Fibroblast of gingiva (primary cell): ENCODE results near the gene XIRP2.

Experiments
- DNase-seq: peaks from one replicate; pipeline ENCODE4 v3.0.0-alpha.2; 2011; ENCODE audit warnings: low read depth

Gene XIRP2

GRCh38 chr2:167293172-167293781 is 405.0 kb downstream of the XIRP2 start:
- DNase-seq: peak; percentile 50

GRCh38 chr2:167293943-167294775 is 405.9 kb downstream of the XIRP2 start:
- peak; percentile 33 for DNase-seq

GRCh38 chr2:167294776-167295140 is 406.5 kb downstream of the XIRP2 start:
- DNase-seq: no peak

- no peak for DNase-seq
These were observed 409.0 kb downstream of the XIRP2 start for GRCh38 chr2:167297292-167297691.

- DNase-seq: no peak
These were observed 409.7 kb downstream of the XIRP2 start for GRCh38 chr2:167298017-167298416.
